Lower leg skin (tissue), 4 donors: Measurements from ENCODE around the gene BCL3. TPM values are rescaled to one million over a fixed set of nuclear protein-coding genes. Genes with fewer than 3 reads are reported as not detected.
A peak's percentile ranks its signal among the peaks of the same experiment; 100 is the strongest.

Source experiments
- DNase-seq, 2 donors: peaks; one replicate each; pipeline ENCODE4 v3.0.0-alpha.2; 2019; ENCODE audit warnings: low spot score in 2 of 2
- H3K4me3 ChIP-seq: fragments of 200-600 bp; sonication (generic); 2 replicates; pipeline ENCODE4 v1.5.1; 2017; ENCODE audit warnings: mild to moderate bottlenecking, low read depth; ENCODE audit not compliant: poor library complexity, severe bottlenecking
- POLR2A ChIP-seq, 2 donors: fragments of 450-650 bp; IDR thresholded peaks; one replicate each; pipeline ENCODE4 v1.6.1; 2016 to 2017; ENCODE audit warnings: antibody characterized with exemption in 2 of 2, mild to moderate bottlenecking in 1 of 2, moderate library complexity in 1 of 2
- WGBS, 2 donors: methylation state at CpG; one replicate each; pipeline ENCODE4 v1.1.5; 2018; 5-methylcytosine and 5-hydroxymethylcytosine counted together
- intact Hi-C: fragments of 100-400 bp; cut with DNase I; formaldehyde crosslinking; loops from one replicate; pipeline ENCODE4 v1.15.0; 2023; ENCODE audit warnings: low total_unique reads
- total RNA-seq, 4 donors: library from RNA; depleted of rRNA; stranded (reverse); fragments of >200 nt; gene quantifications; one replicate each; pipeline ENCODE4 v1.1.0, GENCODE V29; 2016
- TF ChIP-seq, protein P1 (sequence below), 3 donors: fragments of 450-650 bp; IDR thresholded peaks; one replicate each; pipeline ENCODE4 v1.5.1; 2016; ENCODE audit warnings: antibody characterized with exemption in 3 of 3, mild to moderate bottlenecking in 3 of 3, moderate library complexity in 2 of 3

The BCL3 gene
- total RNA-seq, 4 donors from 2014 or later = 17.1 to 27.3 (median 19.0) TPM

DNA sequence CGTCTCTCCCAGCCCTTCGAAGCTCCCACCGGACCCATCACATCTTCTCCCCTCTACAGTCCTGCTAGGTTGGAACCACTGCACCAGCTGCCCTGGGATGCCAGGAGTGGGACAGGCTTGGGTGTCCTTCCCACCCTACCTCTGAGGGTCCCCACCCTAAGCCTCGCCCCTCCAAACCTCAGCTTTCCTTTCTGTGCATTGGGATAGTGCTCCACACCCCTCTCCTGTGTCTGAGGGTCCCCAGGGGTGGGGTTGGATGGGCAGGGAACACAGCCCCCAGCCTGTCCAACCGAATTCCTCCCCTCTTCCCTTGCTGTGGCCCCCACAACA is 1.9 kb upstream of the BCL3 start:
- TF ChIP-seq, protein P1, sequence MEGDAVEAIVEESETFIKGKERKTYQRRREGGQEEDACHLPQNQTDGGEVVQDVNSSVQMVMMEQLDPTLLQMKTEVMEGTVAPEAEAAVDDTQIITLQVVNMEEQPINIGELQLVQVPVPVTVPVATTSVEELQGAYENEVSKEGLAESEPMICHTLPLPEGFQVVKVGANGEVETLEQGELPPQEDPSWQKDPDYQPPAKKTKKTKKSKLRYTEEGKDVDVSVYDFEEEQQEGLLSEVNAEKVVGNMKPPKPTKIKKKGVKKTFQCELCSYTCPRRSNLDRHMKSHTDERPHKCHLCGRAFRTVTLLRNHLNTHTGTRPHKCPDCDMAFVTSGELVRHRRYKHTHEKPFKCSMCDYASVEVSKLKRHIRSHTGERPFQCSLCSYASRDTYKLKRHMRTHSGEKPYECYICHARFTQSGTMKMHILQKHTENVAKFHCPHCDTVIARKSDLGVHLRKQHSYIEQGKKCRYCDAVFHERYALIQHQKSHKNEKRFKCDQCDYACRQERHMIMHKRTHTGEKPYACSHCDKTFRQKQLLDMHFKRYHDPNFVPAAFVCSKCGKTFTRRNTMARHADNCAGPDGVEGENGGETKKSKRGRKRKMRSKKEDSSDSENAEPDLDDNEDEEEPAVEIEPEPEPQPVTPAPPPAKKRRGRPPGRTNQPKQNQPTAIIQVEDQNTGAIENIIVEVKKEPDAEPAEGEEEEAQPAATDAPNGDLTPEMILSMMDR (IDR thresholded peaks at IDR 0.05) = no peak
- no peak for TF ChIP-seq POLR2A (IDR thresholded peaks at IDR 0.05)
- 69 to 75% methylated on average over 5 of the region's 5 CpGs for WGBS, 2 donors
- H3K4me3 ChIP-seq = no peak overlapping the region
- intact Hi-C loops = loop anchor here (5.0 kb wide), 1 partner anchor 989 kb away; no protein-coding TSS in a partner anchor
- DNase-seq = no peak

DNA sequence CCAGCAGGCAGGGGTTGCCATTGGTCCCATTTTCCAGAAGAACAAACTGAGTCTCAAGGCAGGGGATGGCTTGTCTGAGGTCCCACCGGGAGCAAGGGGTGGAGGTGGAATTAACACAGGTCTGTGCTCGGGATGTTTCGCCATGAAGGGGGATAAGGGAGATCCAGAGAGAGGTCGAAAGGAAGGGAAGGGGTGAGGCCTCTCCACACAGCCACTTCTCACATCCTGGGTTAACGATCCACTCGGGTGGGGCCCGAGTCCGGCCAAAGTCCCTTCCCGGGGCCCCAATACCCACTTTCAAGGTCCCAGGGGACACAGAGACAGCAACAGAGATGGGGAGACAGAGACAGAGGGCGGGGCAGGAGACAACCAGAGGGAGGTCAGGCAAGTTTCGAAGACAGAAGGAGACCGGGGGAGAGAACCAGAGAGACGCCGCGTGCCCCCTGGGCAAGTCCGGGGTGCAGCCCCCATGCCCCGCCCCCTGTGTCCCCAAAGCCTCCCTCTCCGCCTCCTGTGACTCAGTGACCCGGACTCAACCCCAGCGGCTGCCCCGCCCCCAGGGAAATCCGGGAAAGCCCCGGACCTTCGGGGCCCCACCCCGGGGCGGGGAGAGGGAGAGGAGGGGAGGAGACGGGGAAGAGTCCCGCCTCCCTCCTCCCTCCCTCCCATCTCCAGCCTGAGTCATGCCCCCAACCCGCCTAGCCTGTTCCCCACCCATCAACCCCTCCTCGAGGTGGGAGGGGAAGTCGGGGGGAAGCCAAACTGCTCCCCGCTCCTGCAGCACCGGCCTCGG is 1.4 kb upstream of the BCL3 start:
- TF ChIP-seq POLR2A (IDR thresholded peaks at IDR 0.05) = no peak
- TF ChIP-seq, protein P1 (IDR thresholded peaks at IDR 0.05) = no peak
- peak; percentile 94 to 99 for DNase-seq
- no peak overlapping the region for H3K4me3 ChIP-seq
- intact Hi-C loops = loop anchor here (5.0 kb wide), 1 partner anchor 990 kb away; no protein-coding TSS in a partner anchor
- WGBS, 2 donors = 5 to 7% methylated on average over 29 to 34 of the region's 34 CpGs

- peak overlapping the region; percentile 15 for H3K4me3 ChIP-seq
- DNase-seq = peak; percentile 52 to 93
- WGBS, 2 donors = 0 to 1% methylated on average over 26 of the region's 26 CpGs
- TF ChIP-seq POLR2A (IDR thresholded peaks at IDR 0.05) = no peak
- TF ChIP-seq, protein P1 (IDR thresholded peaks at IDR 0.05) = no peak
- intact Hi-C loops = loop anchor here (5.0 kb wide), 1 partner anchor 991 kb away; no protein-coding TSS in a partner anchor
These were observed 626 bp upstream of the BCL3 start for GRCh38 chr19:44747739-44748425.

GRCh38 chr19:44749292-44749691 is 784 bp downstream of the BCL3 start:
- no peak for DNase-seq
- peak overlapping the region; percentile 80 for H3K4me3 ChIP-seq
- 5 to 11% methylated on average over 1 of the region's 1 CpG for WGBS, 2 donors
- TF ChIP-seq POLR2A (IDR thresholded peaks at IDR 0.05) = no peak
- TF ChIP-seq, protein P1 (IDR thresholded peaks at IDR 0.05) = no peak
- intact Hi-C loops = loop anchor here (5.0 kb wide), 1 partner anchor 992 kb away; no protein-coding TSS in a partner anchor

GRCh38 chr19:44749994-44750393 is 1.5 kb downstream of the BCL3 start:
- TF ChIP-seq, protein P1 (IDR thresholded peaks at IDR 0.05) = no peak
- TF ChIP-seq POLR2A (IDR thresholded peaks at IDR 0.05) = no peak
- no peak for DNase-seq
- 65 to 67% methylated on average over 10 of the region's 10 CpGs for WGBS, 2 donors
- intact Hi-C loops = loop anchor here (5.0 kb wide), 1 partner anchor 993 kb away; no protein-coding TSS in a partner anchor
- no peak overlapping the region for H3K4me3 ChIP-seq
